Nephron (organoid): Measurements from ENCODE around the gene CDYL.

Experiments
- H3K27ac Mint-ChIP-seq, 3 experiments: 2 replicates each; pipeline ENCODE4 v1.8.0; 2020; ENCODE audit warnings: mixed read lengths in 3 of 3, mild to moderate bottlenecking in 2 of 3, moderate library complexity in 1 of 3
- H3K27me3 Mint-ChIP-seq: 2 replicates; pipeline ENCODE4 v1.8.0; 2021; ENCODE audit warnings: low read depth, mild to moderate bottlenecking, moderate library complexity, mixed read lengths
- H3K36me3 Mint-ChIP-seq: 2 replicates; pipeline ENCODE4 v1.8.0; 2020; ENCODE audit warnings: low read depth, mixed read lengths
- H3K4me1 Mint-ChIP-seq: 2 replicates; pipeline ENCODE4 v1.8.0; 2020; ENCODE audit warnings: mixed read lengths
- H3K4me3 Mint-ChIP-seq, 3 experiments: 2 replicates each; pipeline ENCODE4 v1.8.0; 2020; ENCODE audit warnings: mild to moderate bottlenecking in 3 of 3, mixed read lengths in 3 of 3, moderate library complexity in 2 of 3
- H3K9me3 Mint-ChIP-seq: 2 replicates; pipeline ENCODE4 v1.8.0; 2020; ENCODE audit warnings: mixed read lengths
- CTCF ChIP-seq, 3 experiments: fragments of 200-600 bp; sonication (generic); IDR thresholded peaks; one replicate each; pipeline ENCODE4 v1.5.0; 2021; ENCODE audit warnings: antibody characterized with exemption in 3 of 3; ENCODE audit not compliant: unreplicated experiment in 3 of 3

Gene CDYL

GRCh38 chr6:4788953-4789584 lies 12.9 kb downstream of the CDYL start:
- peaks cover 22% of the 10 kb centered on the region for H3K36me3 Mint-ChIP-seq

GRCh38 chr6:4790158-4790899 lies 14.1 kb downstream of the CDYL start:
- Mint-ChIP-seq H3K36me3 (peaks cover 13% of the 10 kb centered on the region), H3K4me1 (peaks cover 24% of the 10 kb centered on the region), H3K27me3 (no peaks in the 10 kb centered on the region), H3K27ac (no peak overlapping the region), H3K4me3 (no peak overlapping the region), H3K9me3 (no peaks in the 10 kb centered on the region)
- TF ChIP-seq CTCF (IDR thresholded peaks at IDR 0.05; ENCODE audit: unreplicated experiment in 3 of 3), result no peak

More at GRCh38 chr6:4788953-4789584, 12.9 kb downstream of the CDYL start:
- peaks cover 24% of the 10 kb centered on the region for H3K4me1 Mint-ChIP-seq
- no peak overlapping the region for H3K4me3 Mint-ChIP-seq
- no peak for TF ChIP-seq CTCF (IDR thresholded peaks at IDR 0.05; ENCODE audit: unreplicated experiment in 3 of 3)
- peak overlapping the region in 1 of 3 experiments; percentile 18 for H3K27ac Mint-ChIP-seq
- no peaks in the 10 kb centered on the region for H3K27me3 Mint-ChIP-seq
- peaks cover 6% of the 10 kb centered on the region for H3K9me3 Mint-ChIP-seq

GRCh38 chr6:4794140-4794707 lies 18.0 kb downstream of the CDYL start:
- H3K9me3 Mint-ChIP-seq, result peaks cover 21% of the 10 kb centered on the region
- H3K4me1 Mint-ChIP-seq, result peaks cover 11% of the 10 kb centered on the region
- H3K27ac Mint-ChIP-seq, result no peak overlapping the region
- H3K36me3 Mint-ChIP-seq, result peaks cover 18% of the 10 kb centered on the region
- H3K27me3 Mint-ChIP-seq, result no peaks in the 10 kb centered on the region
- no peak overlapping the region for H3K4me3 Mint-ChIP-seq
- no peak for TF ChIP-seq CTCF (IDR thresholded peaks at IDR 0.05; ENCODE audit: unreplicated experiment in 3 of 3)

- Mint-ChIP-seq H3K9me3 (peaks cover 40% of the 10 kb centered on the region), H3K4me1 (peaks cover 3% of the 10 kb centered on the region), H3K4me3 (no peak overlapping the region), H3K27me3 (no peaks in the 10 kb centered on the region), H3K27ac (no peak overlapping the region), H3K36me3 (peaks cover 24% of the 10 kb centered on the region)
- no peak for TF ChIP-seq CTCF (IDR thresholded peaks at IDR 0.05; ENCODE audit: unreplicated experiment in 3 of 3)
These were observed 21.4 kb downstream of the CDYL start for GRCh38 chr6:4797587-4797986.

GRCh38 chr6:4799912-4800311 lies 23.7 kb downstream of the CDYL start:
- Mint-ChIP-seq H3K4me1 (peaks cover 24% of the 10 kb centered on the region), H3K27me3 (no peaks in the 10 kb centered on the region), H3K36me3 (peaks cover 24% of the 10 kb centered on the region), H3K4me3 (no peak overlapping the region), H3K9me3 (peaks cover 43% of the 10 kb centered on the region), H3K27ac (no peak overlapping the region)
- no peak for TF ChIP-seq CTCF (IDR thresholded peaks at IDR 0.05; ENCODE audit: unreplicated experiment in 3 of 3)
